Spleen (tissue), 11 donors: ENCODE results near the gene FAM107A. TPM values are rescaled to one million over a fixed set of nuclear protein-coding genes. Genes with fewer than 3 reads are reported as not detected.

Source experiments
- DNase-seq: peaks from one replicate; pipeline ENCODE4 v3.0.0-alpha.2; 2020
- H3K27ac ChIP-seq, 8 donors: fragments of 200-600 bp; sonication (generic) in 7 of 8; 1 replicate in 4 of 8; 2 replicates in 4 of 8; pipeline versions ENCODE4 v1.5.0 to v1.8.0; 2016 to 2021; ENCODE audit warnings: inconsistent platforms in 4 of 8, mild to moderate bottlenecking in 4 of 8, moderate library complexity in 1 of 8
- H3K27me3 ChIP-seq, 7 donors: fragments of 200-600 bp; sonication (generic) in 6 of 7; replicated peaks in 1 of 7; 1 replicate in 4 of 7; 2 replicates in 3 of 7; pipeline versions ENCODE4 v1.5.0 to v1.8.0; 2016 to 2021; ENCODE audit warnings: inconsistent platforms in 3 of 7, mild to moderate bottlenecking in 1 of 7
- H3K36me3 ChIP-seq, 6 donors: fragments of 200-600 bp; sonication (generic) in 5 of 6; 1 replicate in 4 of 6; 2 replicates in 2 of 6; pipeline versions ENCODE4 v1.5.0 to v1.8.0; 2016 to 2021; ENCODE audit warnings: inconsistent platforms in 2 of 6
- H3K4me1 ChIP-seq, 6 donors: fragments of 200-600 bp; sonication (generic) in 5 of 6; 1 replicate in 3 of 6; 2 replicates in 3 of 6; pipeline versions ENCODE4 v1.5.0 to v1.8.0; 2016 to 2021; ENCODE audit warnings: inconsistent platforms in 3 of 6
- H3K4me3 ChIP-seq, 8 donors: fragments of 200-600 bp; sonication (generic) in 7 of 8; 1 replicate in 4 of 8; 2 replicates in 4 of 8; pipeline versions ENCODE4 v1.5.0 to v1.8.0; 2016 to 2021; ENCODE audit warnings: inconsistent platforms in 4 of 8, mild to moderate bottlenecking in 4 of 8, moderate library complexity in 2 of 8
- H3K9me3 ChIP-seq, 8 donors: fragments of 200-600 bp; sonication (generic) in 7 of 8; 1 replicate in 4 of 8; 2 replicates in 4 of 8; pipeline versions ENCODE4 v1.5.0 to v1.8.0; 2016 to 2021; ENCODE audit warnings: inconsistent platforms in 4 of 8
- POLR2A ChIP-seq, 3 donors: fragments of 450-650 bp; IDR thresholded peaks; one replicate each; pipeline ENCODE4 v1.5.1; 2017; ENCODE audit warnings: antibody characterized with exemption in 3 of 3, mild to moderate bottlenecking in 1 of 3
- POLR2AphosphoS5 ChIP-seq, 3 donors: sonication (generic); formaldehyde crosslinking; IDR thresholded peaks; one replicate each; pipeline ENCODE4 v1.5.1; 2017; ENCODE audit warnings: antibody characterized with exemption in 3 of 3
- whole genome bisulfite sequencing, 5 donors: extraction: QIAGEN DNeasy Blood & Tissue Kit in 3 of 5; methylation state at CpG; one replicate each; pipeline versions ENCODE4 v1.1.5 to v1.1.7; 2013 to 2018; 5-methylcytosine and 5-hydroxymethylcytosine counted together
- intact Hi-C: fragments of 100-400 bp; cut with DNase I; formaldehyde crosslinking; loops from one replicate; pipeline ENCODE4 v1.15.0; 2023; ENCODE audit warnings: low total_unique reads
- polyA plus RNA-seq, 3 donors: library from polyadenylated mRNA; stranded (reverse); fragments of 200-250 nt; gene quantifications; one replicate each; pipeline ENCODE4 v1.2.1, GENCODE V29; 2013
- total RNA-seq, 7 donors: library from RNA; depleted of rRNA in 3 of 7; stranded (reverse); fragments of >200 nt in 3 of 7; fragmentation: NEBNext Ultra II Directional in 4 of 7; extraction: Animal tissue kit (Norgen Biotek cat#: 25700) in 4 of 7; gene quantifications; one replicate each; pipeline versions ENCODE4 v1.1.0 to v1.2.1, GENCODE V29; 2016 to 2021
- TF ChIP-seq, protein P1 (sequence below), 11 experiments: fragments of 200-600 bp in 7 of 11; fragments of 450-650 bp in 4 of 11; sonication (generic) in 4 of 11; IDR thresholded peaks in 8 of 11; conservative IDR thresholded peaks in 3 of 11; 1 replicate in 7 of 11; 2 replicates in 4 of 11; pipeline versions ENCODE4 v1.4.0 to v1.8.0; 2016 to 2021; ENCODE audit warnings: antibody characterized with exemption in 11 of 11, inconsistent platforms in 4 of 11, mild to moderate bottlenecking in 1 of 11
- donor health status: healthy with polysubstance abuse.
- donor health status: DM: no; HTN: no; CAD: no; lungs with moderate emphysema.
- donor health status: DM: no; HTN: no; CAD: no.
- donor health status: Bipolar disorder and iron deficiency.
- donor health status: healthy.
- donor health status: DM: no; HTN: no; CAD: no.
- donor health status: DM: yes; HTN: yes; CAD: no.

FAM107A gene
- total and polyA plus RNA-seq, 10 donors, result 5.7 to 47.7 (median 27.0) TPM

DNA sequence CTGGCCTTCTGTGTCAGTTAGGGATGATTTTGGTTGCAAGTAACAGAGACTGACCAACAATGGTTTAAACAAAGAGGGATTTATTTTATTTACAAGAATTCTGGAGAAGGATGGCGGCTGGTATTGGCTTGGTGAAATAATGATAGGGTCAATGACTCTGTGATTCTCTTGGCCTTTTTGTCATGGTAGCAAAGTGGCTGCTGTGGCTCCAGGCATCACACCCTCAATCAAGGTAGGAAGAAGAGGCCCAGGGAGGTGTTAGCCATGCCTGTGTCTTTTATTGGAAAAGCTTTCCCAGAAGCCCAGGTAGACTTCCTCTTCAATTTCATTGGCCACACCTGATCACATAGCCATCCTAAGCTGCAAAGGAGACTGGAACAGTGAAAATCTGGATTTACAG is 13.1 kb downstream of the FAM107A start:
- intact Hi-C loops, result no loop called here
- Histone ChIP-seq H3K27ac (no peak overlapping the region), H3K9me3 (no peaks in the 10 kb centered on the region), H3K36me3 (peaks cover 0 to 50% (median 3%) of the 10 kb centered on the region in 6 donors), H3K4me1 (peaks cover 4 to 10% (median 9%) of the 10 kb centered on the region in 6 donors), H3K4me3 (no peak overlapping the region), H3K27me3 (no peaks in the 10 kb centered on the region)
- 93 to 100% (median 95%) methylated on average over 1 of the region's 1 CpG for WGBS, 5 donors
- no peak for DNase-seq
- TF ChIP-seq POLR2AphosphoS5 (IDR thresholded peaks at IDR 0.05) (no peak), POLR2A (IDR thresholded peaks at IDR 0.05) (no peak)
- TF ChIP-seq, protein P1, sequence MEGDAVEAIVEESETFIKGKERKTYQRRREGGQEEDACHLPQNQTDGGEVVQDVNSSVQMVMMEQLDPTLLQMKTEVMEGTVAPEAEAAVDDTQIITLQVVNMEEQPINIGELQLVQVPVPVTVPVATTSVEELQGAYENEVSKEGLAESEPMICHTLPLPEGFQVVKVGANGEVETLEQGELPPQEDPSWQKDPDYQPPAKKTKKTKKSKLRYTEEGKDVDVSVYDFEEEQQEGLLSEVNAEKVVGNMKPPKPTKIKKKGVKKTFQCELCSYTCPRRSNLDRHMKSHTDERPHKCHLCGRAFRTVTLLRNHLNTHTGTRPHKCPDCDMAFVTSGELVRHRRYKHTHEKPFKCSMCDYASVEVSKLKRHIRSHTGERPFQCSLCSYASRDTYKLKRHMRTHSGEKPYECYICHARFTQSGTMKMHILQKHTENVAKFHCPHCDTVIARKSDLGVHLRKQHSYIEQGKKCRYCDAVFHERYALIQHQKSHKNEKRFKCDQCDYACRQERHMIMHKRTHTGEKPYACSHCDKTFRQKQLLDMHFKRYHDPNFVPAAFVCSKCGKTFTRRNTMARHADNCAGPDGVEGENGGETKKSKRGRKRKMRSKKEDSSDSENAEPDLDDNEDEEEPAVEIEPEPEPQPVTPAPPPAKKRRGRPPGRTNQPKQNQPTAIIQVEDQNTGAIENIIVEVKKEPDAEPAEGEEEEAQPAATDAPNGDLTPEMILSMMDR (IDR thresholded peaks at IDR 0.05 in 8 of 11, conservative IDR thresholded peaks at IDR 0.05 in 3 of 11), result no peak

DNA sequence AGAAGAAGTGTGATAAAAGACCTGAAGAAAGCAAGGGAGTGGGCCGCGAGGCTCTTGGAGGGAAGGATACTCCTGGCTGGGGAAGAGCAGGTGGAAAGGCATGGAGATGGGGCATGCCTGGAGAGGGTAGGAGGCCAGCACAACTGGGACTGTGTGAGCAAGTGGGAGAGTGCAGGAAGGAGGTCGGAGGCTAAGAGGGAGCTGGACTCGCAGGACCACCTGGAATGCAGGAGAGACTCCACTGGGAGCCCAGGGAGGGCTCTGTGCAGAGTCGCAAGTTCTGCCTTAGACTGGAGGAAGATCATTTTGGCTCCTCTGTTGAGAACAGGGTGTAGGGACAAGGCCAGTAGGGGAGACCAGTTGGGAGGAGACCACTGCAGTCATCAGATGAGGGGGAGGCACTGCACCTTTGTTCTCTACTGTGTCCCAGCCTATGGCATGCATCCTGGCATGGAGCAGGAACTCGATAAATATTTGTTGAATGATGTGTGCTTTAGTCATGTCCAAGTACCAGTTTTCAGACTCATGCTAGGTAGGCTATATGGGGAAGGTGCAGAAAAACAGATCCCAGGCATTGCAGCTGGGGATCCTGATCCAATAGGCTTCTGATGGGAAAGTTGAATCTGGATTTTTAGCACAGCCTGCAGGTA is 13.7 kb downstream of the FAM107A start:
- Histone ChIP-seq H3K9me3 (no peaks in the 10 kb centered on the region), H3K27ac (no peak overlapping the region), H3K36me3 (peaks cover 0 to 49% (median 3%) of the 10 kb centered on the region in 6 donors), H3K4me1 (peaks cover 0 to 5% (median 3%) of the 10 kb centered on the region in 6 donors), H3K4me3 (no peak overlapping the region), H3K27me3 (no peaks in the 10 kb centered on the region)
- intact Hi-C loops, result no loop called here
- TF ChIP-seq POLR2AphosphoS5 (IDR thresholded peaks at IDR 0.05) (no peak), POLR2A (IDR thresholded peaks at IDR 0.05) (no peak)
- TF ChIP-seq, protein P1 (IDR thresholded peaks at IDR 0.05 in 8 of 11, conservative IDR thresholded peaks at IDR 0.05 in 3 of 11), result no peak
- DNase-seq, result no peak
- WGBS, 5 donors, result 78 to 95% (median 91%) methylated on average over 6 of the region's 6 CpGs

DNA sequence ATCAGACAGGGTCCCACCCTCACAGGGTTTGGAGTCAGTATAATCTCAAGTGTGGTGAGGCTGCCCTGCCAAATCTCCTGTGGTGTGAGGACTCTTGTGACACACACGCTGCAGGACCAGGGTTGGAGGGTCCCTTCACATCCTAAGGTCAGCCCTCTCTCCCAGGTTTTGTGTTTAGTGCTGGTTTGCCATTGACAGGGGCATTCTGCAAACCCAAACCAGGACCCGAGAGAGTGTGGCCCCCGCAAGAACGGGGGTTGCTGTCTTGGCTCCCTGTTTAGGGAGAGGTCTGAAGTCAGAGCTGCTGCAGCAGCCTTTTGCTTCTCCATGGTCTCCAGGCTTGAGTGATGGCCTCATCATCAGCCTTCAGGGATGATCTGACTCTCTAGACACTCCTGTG is 14.7 kb downstream of the FAM107A start:
- H3K4me3 ChIP-seq, result no peak overlapping the region
- peaks cover 0 to 49% (median 3%) of the 10 kb centered on the region in 6 donors for H3K36me3 ChIP-seq
- TF ChIP-seq, protein P1 (IDR thresholded peaks at IDR 0.05 in 8 of 11, conservative IDR thresholded peaks at IDR 0.05 in 3 of 11), result no peak
- no peak for TF ChIP-seq POLR2AphosphoS5 (IDR thresholded peaks at IDR 0.05)
- no peak for TF ChIP-seq POLR2A (IDR thresholded peaks at IDR 0.05)
- H3K27me3 ChIP-seq, result no peaks in the 10 kb centered on the region
- 85 to 100% (median 92%) methylated on average over 1 to 4 of the region's 4 CpGs for WGBS, 5 donors
- intact Hi-C loops, result no loop called here
- H3K4me1 ChIP-seq, result no peaks in the 10 kb centered on the region
- no peaks in the 10 kb centered on the region for H3K9me3 ChIP-seq
- no peak for DNase-seq
- H3K27ac ChIP-seq, result no peak overlapping the region

DNA sequence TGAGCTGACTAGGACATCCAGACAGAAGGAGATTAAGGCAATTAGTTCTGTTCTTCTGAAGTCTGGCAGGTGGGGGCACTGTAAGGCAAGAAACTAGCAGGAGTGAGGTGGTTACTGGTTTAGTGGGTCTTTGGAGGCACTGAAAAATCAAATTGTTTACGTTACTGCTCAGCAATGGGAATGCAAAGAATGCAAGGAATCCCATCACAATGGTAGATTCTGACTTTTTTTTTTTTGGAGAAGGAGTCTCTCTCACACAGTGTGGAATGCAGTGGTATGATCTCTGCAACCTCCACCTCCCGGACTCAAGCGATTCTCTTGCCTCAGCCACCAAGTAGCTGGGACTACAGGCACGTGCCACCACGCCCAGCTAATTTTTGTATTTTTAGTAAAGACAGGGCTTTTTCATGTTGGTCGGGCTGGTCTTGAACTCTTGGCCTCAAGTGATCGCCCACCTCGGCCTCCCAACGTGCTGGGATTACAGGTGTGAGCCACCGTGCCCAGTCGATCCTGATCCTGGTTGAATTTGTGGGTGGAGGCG is 16.4 kb downstream of the FAM107A start:
- Histone ChIP-seq H3K4me3 (no peak overlapping the region), H3K9me3 (no peaks in the 10 kb centered on the region), H3K4me1 (no peaks in the 10 kb centered on the region), H3K36me3 (peaks cover 0 to 33% (median 0%) of the 10 kb centered on the region in 6 donors), H3K27me3 (no peaks in the 10 kb centered on the region), H3K27ac (no peak overlapping the region)
- intact Hi-C loops, result no loop called here
- DNase-seq, result no peak
- WGBS, 5 donors, result 85 to 90% (median 88%) methylated on average over 10 to 12 of the region's 12 CpGs
- TF ChIP-seq, protein P1 (IDR thresholded peaks at IDR 0.05 in 8 of 11, conservative IDR thresholded peaks at IDR 0.05 in 3 of 11), result no peak
- no peak for TF ChIP-seq POLR2AphosphoS5 (IDR thresholded peaks at IDR 0.05)
